Activated CD4-positive, CD25-positive, alpha-beta regulatory T cell (primary cell): ENCODE measurements around the gene DCAF10.
"Not testable (repeated sequence)": the region's sequence is repeated elsewhere in the genome, so short reads cannot be mapped to it uniquely, and the experiment has no call there.

Experiments
- DNase-seq, 4 experiments: peaks; one replicate each; lab custom pipeline; 2025; lab: John Stamatoyannopoulos, UW

DCAF10 gene, protein sequence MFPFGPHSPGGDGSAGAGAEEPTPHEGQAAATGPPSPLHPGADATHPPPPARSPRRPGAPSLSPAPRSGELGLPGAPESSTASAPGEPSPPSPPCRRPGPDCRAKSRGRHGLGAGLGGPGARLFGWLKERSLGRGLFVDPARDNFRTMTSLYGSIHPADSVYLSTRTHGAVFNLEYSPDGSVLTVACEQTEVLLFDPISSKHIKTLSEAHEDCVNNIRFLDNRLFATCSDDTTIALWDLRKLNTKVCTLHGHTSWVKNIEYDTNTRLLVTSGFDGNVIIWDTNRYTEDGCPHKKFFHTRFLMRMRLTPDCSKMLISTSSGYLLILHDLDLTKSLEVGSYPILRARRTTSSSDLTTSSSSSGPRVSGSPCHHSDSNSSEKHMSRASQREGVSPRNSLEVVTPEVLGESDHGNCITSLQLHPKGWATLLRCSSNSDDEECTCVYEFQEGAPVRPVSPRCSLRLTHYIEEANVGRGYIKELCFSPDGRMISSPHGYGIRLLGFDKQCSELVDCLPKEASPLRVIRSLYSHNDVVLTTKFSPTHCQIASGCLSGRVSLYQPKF

DNA sequence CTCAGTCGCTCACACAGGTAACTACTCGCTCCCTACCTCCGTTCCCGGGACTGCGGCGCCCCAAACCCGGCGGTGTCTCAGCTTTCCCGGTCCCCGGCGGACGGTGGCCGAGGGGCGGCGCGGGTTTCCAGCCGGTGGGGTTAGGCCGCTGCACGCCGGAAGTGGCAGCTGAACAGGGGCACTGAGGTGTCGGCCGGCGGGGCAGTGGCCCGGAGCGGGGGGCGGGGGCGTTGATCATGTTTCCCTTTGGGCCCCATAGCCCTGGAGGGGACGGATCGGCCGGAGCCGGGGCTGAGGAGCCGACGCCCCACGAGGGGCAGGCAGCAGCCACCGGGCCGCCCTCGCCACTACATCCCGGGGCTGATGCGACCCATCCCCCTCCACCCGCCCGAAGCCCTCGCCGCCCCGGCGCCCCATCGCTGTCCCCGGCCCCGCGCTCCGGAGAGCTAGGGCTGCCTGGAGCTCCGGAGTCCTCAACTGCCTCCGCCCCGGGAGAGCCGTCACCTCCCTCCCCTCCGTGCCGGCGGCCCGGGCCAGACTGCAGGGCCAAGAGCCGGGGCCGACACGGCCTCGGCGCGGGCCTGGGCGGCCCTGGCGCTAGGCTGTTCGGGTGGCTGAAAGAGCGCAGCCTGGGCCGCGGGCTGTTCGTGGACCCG, at the start of gene DCAF10:
Gene DCAF10, plus strand, starts transcription at position 167 of the 656 bp plus-strand sequence. Its CDS starts 70 bp downstream, at position 237.
- peak; percentile 73 to 84 (median 81) for DNase-seq

DNA sequence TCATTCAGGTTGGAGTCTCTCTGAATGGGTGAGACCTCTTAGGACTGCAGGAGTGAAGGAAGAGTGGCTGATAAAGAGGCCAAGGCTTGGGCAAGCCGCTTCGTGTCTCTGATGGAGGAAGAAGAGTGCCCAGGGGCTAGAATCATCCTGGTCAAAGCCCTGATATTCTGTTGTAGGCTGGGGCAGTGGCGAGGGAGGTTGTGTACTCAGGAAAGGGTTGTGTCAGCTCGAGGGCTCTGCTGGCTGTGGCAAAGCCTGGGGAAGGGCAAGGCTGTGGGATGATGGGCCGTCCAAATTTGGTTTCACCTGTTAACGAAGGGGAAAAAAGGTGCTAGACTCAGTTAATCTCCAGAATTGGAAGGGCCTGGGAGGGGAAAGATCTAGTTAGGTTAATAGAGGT, 49.4 kb upstream of the DCAF10 start:
- DNase-seq, result no peak

DNA sequence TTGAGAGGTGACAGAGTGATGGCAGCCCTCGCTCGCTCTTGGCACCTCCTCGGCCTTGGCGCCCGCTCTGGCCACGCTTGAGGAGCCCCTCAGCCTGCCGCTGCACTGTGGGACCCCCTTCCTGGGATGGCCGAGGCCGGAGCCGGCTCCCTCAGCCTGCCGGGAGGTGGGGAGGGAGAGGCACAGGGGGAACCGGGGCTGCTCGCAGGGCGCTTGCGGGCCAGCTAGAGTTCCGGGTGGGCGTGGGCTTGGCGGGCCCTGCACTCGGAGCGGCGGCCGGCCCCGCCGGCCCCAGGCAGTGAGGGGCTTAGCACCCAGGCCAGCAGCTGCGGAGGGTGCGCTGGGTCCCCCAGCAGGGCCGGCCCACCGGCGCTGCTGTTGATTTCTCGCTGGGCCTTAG, 48.9 kb upstream of the DCAF10 start:
- DNase-seq, result not testable (repeated sequence)

DNA sequence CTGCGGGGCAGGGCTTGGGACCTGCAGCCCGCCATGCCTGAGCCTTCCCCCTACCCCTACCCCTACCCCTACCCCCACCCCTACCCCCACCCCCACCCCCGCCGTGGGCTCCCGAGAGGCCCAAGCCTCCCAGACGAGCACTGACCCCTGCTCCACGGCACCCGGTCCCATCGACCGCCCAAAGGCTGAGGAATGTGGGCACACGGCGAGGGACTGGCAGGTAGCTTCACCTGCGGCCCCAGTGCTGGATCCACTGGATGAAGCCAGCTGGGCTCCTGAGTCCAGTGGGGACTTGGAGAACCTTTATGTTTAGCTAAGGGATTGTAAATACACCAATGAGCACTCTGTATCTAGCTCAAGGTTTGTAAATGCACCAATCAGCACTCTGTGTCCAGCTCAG, 48.5 kb upstream of the DCAF10 start:
- DNase-seq, result not testable (repeated sequence)

DNA sequence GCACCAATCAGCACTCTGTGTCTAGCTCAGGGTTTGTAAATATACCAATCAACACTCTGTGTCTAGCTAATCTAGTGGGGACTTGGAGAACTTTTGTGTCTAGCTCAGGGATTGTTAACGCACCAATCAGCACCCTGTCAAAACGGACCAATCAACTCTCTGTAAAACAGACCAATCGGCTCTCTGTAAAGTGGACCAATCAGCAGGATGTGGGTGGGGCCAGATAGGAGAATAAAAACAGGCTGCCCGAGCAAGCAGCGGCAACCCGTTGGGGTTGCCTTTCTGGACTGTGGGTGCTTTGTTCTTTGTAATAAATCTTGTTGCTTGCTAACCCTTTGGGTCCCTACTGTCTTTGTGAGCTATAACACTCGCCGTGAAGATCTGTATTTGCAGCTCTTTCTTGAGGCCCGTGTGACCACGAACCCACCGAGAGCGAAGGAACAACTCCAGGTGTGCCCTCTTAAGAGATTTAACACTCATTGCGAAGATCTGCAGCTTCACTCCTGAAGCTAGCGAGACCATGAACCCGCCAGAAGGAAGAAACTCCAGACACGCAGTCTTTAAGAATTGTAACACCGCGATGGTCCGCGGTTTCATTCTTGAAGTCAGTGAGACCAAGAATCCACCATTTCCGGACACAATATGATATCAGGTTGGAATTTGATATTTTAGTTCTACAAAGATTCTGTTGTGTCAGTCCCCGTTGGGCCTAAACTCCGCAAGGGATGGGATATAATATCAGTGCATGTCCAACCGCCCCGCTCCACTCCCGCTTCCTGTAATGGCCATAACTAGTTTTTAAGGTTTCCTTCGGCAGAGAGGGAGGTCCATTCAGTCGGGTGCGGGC, 47.7 kb upstream of the DCAF10 start:
- no peak for DNase-seq

DNA sequence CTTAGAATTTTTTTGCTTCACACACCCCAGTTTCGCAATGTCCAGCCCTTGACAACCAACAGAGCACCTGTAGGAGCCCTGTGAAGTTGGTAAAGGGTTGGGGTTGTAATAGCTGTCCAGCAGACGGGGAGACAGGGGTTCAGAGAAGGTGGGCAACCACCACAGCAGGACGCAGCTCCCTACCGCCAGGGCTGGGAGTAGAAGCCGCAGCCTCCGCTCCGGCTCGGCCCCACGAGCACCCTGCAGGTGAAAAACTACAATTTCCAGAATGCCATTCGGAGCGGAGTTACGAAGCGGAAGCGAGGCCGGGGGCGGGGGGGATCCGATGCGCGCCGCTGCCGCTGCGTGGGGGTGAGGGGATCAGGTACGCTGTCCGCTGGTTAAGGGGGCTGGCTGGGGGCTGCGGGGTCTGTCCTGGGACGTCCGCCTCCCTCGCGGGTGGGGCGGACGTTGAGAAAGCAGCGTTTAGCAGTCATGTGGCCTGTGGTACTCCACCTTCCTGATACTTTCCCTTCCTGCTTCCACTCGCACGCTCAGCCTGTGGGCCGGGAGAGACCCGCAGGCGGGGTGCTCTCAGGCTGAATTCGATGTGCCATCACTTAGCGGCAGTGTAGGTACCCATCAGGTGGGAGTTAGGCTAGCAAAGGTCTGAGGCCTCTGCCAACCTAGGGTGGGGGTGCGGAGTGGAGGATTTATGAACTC, 47.0 kb upstream of the DCAF10 start, which contains the start of gene TRMT10B:
Gene TRMT10B, plus strand, starts transcription at position 317 of the 702 bp plus-strand sequence. CDS start 8,127 bp downstream, outside the sequence.
- DNase-seq, result peak; percentile 28 to 48 (median 40)

DNA sequence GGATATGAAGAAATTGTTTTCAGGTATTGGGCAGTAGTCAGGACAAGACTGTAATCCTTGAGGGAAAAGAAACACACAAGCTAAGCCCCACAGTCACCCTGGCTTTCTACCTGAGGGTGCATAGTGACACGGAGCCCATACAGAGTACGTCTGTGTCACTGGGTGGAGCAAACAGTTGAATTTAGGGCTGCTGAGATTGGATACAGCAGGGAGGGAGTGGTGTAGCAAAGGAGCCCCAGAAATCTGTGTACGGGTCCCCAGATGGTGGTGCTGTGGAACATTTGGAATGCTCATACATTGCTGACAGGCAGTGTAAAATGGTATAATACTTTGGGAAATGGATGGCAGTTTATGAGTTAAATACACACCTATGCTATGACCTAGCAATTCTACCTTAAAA, 41.9 kb upstream of the DCAF10 start:
- DNase-seq, result no peak

DNA sequence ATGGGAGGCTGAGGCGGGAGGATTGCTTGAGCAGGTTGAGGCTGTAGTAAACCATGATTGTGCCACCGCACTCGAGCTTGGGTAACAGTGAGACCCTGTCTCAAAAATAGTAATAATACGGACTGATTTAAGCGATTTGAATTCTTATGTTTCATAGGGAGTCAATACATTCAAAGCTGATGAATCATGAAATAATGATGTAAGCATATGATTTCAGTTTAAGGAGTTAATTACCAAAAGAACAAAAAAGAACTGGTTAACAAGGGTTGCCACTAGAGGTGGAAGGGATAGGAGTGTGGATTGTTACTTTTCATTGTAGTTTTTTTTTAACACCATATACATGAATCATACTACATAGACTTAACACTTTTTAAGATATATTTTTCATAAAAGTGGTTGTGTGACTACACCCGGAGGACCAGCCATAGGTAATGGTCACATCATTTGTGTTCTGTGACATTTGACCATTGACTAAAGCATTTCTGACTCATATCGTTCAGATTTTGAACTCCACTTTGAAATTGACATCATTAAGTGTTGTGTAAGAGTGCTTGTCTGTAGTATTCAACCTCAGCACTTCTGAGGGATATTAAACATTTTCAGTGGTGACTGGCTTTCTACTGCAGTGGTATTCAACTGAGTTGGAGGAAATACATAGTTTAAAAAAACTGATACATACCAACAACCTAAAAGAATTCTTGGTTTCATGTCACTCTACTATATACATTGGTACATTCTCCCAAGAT, 40.0 kb upstream of the DCAF10 start:
- DNase-seq, result no peak

DNA sequence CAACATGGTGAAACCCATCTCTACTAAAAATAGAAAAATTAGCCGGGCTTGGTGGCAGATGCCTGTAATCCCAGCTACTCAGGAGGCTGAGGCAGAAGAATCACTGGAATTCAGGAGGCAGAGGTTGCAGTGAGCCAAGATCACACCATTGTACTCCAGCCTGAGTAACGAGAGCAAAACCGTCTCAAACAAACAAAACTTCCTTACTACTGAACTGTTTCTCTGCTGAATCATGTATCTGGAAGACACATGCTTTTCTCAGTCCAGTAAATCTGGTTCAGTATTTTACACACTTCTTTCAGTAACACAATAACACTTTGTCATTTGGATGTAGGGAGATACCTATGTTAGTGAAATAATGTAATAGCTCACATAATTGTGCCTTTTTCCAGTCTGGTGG, 39.1 kb upstream of the DCAF10 start:
- DNase-seq, result no peak

DNA sequence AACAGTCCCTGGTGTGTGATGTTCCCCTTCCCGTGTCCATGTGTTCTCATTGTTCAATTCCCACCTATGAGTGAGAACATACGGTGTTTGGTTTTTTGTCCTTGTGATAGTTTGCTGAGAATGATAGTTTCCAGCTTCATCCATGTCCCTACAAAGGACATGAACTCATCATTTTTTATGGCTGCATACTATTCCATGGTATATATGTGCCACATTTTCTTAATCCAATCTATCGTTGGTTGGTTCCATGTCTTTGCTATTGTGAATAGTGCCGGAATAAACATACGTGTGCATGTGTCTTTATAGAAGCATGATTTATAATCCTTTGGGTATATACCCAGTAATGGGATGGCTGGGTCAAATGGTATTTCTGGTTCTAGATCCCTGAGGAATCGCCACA, 35.3 kb upstream of the DCAF10 start:
- not testable (repeated sequence) for DNase-seq

DNA sequence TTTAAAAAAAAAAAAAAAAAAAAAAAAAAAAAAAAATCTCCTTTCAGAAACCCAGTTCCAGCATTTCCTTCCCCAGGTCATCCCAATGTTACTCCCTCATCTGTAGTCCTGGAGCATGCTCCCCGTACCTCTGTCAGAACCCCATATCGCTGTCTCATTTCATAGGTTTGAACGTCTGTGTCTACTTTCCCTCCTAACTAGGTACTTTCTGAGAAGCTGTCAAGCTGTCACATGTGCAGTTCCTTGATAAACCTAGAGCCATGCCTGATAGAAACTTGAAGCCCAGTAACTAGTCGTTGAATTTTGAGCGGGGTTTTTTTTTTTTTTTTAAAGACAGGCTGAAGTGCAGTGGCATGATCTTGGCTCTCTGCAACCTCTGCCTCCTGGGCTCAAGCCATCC, 31.3 kb upstream of the DCAF10 start:
- DNase-seq, result no peak

DNA sequence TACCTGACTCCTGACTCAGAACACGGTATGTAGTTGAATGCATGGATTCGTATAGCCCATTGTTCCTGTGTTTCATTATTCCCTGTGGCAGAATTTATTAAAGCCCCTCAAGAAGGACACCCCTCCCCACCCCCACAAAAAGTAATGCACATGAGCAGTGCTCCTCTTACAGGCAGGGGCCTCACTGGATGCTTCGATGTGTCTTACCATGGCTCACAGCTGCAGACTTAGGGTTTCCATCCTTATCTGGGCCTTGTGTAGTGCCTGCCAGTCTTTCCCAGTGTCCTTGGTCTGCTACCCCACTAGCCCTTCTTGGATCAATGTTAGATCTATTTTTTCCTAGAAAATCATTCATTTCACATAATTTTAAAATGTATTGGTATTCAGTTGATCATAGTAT, 30.6 kb upstream of the DCAF10 start:
- DNase-seq, result no peak

DNA sequence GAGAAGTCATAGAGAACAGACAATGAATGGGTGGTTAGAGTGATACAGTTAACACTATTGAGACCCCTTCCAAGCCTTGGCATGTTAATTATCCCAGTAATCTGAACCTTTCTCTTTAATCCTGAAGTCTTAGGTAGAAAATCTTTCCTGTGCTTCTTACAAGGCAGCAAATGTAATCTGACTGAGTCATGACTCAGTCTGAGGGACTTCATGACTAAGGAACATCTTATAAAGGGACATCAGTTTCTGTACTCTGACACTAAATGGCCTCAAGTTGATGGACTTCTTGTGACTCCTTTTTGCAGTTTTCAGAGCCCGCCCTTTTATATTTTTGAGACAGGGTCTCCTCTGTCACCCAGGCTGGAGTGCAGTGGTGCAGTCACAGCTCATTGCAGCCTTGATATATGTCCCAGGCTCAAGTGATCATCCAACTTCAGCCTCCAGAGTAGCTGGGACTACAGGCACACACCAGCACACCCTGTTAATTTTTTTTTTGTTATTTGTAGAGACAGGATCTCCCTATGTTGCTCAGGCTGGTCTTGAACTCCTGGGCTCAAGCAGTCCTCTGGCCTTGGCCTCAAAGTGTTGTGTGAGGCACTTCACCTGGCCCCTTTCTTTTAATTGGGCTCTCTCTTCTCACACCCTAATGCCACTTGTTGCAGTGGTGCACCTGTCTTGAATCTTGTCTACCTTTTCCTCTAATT, 25.2 kb upstream of the DCAF10 start:
- no peak for DNase-seq

DNA sequence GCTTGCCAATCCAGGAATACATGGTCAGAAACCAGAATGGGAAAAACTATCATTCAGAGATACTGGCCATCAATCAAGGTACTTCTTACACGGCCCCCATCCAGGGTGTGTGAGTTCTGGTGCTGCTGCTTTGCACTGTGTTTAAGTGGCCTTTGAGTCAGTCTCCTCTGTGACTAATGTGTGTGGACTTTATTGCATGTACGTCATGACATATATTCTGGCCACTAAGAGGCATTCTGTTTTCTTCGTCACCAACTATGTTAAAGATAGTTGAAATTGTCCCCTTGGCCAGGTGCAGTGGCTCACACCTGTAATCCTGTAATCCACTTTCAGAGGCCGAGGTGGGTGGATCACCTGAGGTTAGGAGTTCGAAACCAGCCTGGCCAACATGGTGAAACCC, 24.3 kb upstream of the DCAF10 start:
- no peak for DNase-seq

DNA sequence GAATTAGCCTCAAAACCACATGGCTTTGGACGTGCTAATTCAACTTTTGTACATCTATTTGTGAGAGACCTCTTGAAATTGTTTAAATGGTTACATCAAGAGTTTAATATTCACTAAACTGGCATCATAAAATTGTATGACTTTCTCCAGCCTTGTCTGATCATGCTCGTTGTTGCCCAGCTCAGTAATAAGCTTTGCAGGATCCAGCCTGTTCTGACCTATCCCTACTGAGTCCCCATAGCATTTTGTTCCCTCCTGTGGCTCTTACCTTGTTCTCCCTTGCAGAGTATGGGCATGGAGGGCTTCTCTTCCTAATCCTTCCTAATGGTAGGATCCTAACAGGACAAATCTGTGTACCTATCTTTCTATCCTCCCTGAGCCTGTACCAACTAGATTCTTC, 22.1 kb upstream of the DCAF10 start:
- no peak for DNase-seq

DNA sequence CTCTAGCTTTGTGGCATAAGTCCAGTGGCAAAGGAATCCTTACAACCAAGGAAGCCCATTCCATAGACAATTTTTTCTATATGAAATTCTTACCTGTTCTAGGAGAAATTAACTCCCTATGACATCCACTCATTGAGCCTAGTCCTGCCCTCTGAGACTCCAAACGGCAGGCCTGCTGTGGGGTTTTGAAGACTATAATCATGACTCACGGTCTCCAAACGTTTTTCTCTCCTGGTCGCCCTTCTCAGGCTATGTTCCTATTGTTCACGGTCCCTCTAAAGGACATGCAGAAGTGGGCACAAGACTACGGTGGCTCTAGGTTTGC, 16.3 kb upstream of the DCAF10 start:
- DNase-seq, result no peak

DNA sequence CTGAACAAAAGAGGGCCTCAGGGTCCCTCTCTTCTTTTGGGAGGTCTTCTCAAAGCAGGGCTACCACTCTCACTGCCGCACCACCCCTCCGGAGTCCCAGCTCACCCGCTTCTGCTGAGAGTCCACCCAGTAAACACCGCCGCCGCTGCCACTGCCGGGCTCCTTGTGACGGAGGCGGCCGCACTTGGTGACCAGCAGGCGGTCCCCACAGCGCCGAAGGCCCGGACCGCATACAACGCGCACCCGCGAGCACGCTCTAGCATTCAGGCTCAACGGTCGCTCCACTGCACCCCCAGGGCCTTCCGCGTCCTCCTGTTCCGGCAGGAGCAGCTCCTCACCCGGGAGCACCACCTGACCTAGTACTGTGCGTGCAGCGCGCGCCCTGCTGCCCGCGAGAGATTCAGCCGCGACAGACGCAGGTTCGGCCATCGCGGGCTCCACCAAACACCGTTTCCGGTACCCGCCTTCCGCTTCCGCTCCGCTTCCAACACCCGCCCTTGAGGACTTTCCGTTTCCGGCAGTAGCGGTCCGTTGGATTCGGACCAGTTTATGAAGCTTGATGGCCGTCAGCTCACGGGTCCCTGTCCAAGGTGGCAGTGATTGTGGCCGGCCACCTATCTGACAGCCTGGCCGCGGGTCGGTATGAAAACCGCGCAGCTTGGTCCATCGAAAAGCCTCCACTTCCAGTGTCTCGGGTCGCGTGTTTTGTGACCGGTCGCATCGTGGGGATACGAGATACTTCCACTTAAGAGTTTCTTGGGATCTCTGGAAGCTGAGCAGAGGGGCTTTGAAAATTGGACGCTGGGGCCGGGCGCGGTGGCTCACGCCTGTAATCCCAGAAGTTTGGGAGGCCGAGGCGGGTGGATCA, 15.7 kb upstream of the DCAF10 start, which contains the start of gene EXOSC3:
Gene EXOSC3, minus strand, starts transcription at position 449 of the 868 bp plus-strand sequence. Its CDS starts 20 bp downstream, at position 429.
- DNase-seq, result peak; percentile 64 to 76 (median 72)

DNA sequence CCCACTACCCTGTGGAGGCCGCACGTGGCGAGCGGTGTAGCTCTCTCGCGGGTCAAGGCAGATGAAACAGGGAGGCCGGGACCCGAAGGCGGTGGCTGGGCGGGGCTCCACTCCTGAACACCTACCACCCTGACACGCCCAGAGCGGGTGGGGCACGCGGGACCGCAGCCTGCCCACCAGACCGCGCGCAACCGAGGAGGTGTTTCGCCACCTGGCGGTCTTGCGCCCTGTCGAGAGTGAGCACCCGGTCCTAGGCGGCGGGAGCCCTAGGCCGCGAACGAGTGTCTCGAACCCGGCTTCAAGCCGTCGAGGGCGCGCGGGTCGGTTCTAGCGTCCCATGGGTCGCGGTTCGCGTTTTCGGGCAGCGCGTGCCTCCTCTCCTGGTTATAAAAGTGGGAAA, 13.5 kb upstream of the DCAF10 start:
- DNase-seq, result no peak

DNA sequence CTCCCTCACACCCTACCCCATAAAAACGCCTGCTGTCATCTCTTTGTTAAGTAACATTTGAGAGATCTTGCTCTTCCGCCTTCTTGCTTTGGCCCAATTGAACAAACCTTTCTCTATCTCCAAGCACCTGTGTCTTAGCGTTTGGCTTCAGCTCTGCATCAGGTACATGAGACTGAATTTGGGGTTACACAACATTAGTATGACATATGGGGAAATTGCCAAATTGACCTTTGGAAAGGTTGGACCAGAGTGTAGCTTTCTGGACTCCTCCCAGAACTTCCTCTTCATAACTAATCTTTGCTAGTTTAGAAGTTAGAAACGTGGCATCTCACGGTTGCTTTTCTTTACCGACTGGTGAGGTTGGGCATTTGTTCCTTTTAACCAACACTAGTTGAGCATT, 12.3 kb upstream of the DCAF10 start:
- DNase-seq, result no peak
